GM12891 (cell line): Measurements from ENCODE around the gene PROB1.

Source experiments
- DNase-seq: peaks from one replicate; pipeline ENCODE4 v3.0.0; 2011; ENCODE audit warnings: low spot score; ENCODE audit not compliant: insufficient read length
- FAIRE-seq: peaks from 2 replicates; lab custom pipeline; 2011; peaks lifted over from hg19 to GRCh38; lab: Jason Lieb, UNC
- PAX5 ChIP-seq: IDR thresholded peaks from 2 replicates; pipeline ENCODE4 v1.6.1; 2011; ENCODE audit warnings: low read length, moderate library complexity, mild to moderate bottlenecking; ENCODE audit not compliant: insufficient read depth, severe bottlenecking
- POLR2A ChIP-seq: IDR thresholded peaks from 2 replicates; pipeline ENCODE4 v1.6.1; 2011; ENCODE audit warnings: low read depth, low read length, control low read depth
- POLR2AphosphoS5 ChIP-seq: IDR thresholded peaks from 2 replicates; pipeline ENCODE4 v1.6.1; 2011; ENCODE audit warnings: low read depth, low read length, control low read depth
- POU2F2 ChIP-seq: IDR thresholded peaks from 2 replicates; pipeline ENCODE4 v1.6.1; 2011; ENCODE audit warnings: low read depth, mild to moderate bottlenecking, control low read depth, low read length, moderate library complexity
- SPI1 ChIP-seq: IDR thresholded peaks from 2 replicates; pipeline ENCODE4 v1.6.1; 2011; ENCODE audit warnings: low read depth, low read length, control low read depth
- TAF1 ChIP-seq: IDR thresholded peaks from 2 replicates; pipeline ENCODE4 v1.6.1; 2011; ENCODE audit warnings: low read depth, low read length, control low read depth

The PROB1 gene

DNA sequence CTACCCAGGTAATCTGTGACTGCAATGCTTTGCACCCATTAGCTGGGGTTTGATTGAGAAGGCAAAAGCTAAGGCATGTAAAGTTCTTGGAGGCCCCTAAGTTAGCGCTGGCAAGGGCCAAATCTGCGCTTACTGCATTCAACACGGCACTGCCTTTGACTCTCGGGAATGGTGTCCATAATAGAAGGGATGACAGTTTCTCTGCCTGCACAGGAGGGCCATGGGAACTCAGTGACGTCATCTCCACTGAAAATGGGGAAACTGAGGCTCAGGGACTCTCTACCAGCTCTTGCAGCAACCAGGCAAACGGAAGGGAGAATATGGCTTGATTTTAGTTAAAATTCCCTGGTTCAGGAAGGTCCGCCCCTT is 8.5 kb upstream of the PROB1 start:
- FAIRE-seq (no peak), DNase-seq (no peak)
- TF ChIP-seq SPI1 = no peak
- TF ChIP-seq POLR2A = no peak
- no peak for TF ChIP-seq TAF1
- no peak for TF ChIP-seq PAX5
- no peak for TF ChIP-seq POLR2AphosphoS5
- no peak for TF ChIP-seq POU2F2

DNA sequence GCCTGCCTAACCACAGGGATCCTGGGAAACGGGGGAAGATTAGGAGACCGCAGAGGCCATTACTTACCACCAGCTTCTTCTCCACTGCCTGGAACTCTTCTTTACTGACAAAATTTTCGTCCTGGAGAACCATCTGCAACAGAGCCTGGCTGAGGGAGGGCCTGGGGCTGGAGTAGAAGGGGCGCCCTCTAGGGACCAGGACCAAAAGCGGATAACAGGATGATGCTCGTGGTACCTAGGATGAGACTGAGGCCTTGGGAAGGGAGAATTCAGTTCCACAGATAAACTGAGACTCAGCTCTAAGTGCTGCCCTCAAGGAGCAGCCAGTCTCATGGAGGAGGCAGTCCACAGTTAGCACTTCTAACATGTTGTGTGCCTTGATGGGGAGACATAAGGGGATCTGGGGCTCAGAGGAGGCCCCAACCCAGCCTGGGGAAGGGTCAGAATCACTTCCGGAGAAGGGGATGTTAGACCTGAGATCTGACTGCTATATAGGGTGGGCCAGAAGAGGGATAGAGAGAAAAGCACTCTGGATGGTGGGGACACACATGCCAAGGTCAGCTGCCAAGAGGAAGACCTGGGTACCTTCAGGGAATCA is 7.8 kb upstream of the PROB1 start:
- no peak for FAIRE-seq
- DNase-seq = no peak
- TF ChIP-seq POLR2AphosphoS5 (no peak), POU2F2 (no peak), POLR2A (no peak), PAX5 (no peak), TAF1 (no peak)

DNA sequence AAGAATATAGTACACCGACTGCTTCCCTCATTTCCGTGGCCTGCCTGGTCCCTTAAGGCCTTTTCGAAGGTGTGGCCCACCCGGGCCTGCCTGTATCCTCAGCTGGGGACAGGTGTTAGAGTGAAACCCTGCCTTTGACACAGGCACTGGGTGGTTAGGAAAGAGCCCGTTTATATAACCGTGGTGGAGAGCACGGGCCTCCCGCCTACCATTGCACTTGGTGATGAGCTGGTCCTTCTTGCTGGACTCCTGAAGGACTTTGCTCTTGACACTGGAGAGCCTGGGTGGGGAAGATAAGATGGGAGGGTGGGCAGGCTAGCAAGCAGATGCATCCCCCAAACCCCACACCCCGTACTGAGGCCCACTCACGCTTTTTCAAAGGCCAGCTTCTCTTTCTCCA is 6.6 kb upstream of the PROB1 start:
- FAIRE-seq = no peak

DNA sequence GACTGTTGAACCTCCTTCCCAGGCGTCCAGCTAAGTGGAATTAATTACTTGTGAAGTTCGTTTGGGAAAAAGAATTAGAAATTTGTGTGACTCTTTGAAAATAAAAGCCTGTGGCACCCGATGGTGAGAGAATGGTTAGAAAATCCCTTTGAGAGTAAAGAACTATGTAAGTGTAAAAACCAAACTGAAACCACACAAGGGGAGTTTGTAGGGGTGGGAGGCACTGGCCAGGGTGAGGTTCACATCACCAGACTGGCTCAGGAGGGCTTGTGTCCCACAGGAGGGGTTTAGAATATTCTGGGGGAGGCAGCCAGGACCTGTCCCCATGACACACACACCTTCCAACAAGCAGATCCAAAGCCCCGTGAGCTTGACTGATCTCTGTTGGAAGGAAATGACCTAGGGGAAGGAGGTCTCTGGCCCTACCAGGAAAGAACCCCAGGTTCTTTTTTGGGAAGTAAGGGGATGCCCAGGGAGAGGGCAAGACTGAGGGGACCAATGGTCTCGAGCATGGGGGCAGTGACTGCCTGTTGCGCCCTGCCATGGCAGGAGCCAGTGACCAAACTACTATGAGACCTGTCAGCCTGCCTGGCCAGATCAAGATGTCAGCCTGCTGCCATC is 4.7 kb upstream of the PROB1 start:
- FAIRE-seq (peak; percentile 74), DNase-seq (no peak)
- TF ChIP-seq SPI1 = no peak

More for the DNA sequence above, 6.6 kb upstream of the PROB1 start:
- TF ChIP-seq TAF1 (no peak), POU2F2 (no peak), PAX5 (no peak), SPI1 (no peak), POLR2A (no peak), POLR2AphosphoS5 (no peak)
- DNase-seq = no peak

DNA sequence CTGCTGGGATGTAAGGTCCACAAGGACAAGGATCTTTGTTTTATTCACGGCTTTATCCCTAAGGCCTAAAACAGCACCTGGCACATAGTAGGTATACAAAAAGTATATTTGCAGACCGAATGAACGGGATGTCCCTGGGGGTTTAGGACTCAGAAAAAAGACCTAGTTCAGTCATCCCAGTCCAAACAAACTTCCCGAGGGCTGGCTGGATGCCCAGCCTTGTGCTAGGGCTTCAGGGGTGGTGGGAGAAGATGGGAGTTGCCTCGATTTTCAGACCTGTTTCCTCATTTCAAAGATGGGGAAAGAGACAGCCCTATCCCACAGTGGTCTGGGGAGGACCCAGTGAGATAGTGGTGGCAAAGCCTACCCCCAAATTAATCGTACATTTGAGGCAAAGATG is 3.0 kb upstream of the PROB1 start:
- DNase-seq = no peak
- TF ChIP-seq POU2F2 (no peak), PAX5 (no peak), POLR2AphosphoS5 (no peak), SPI1 (no peak), POLR2A (no peak), TAF1 (no peak)
- FAIRE-seq = peak; percentile 31

DNA sequence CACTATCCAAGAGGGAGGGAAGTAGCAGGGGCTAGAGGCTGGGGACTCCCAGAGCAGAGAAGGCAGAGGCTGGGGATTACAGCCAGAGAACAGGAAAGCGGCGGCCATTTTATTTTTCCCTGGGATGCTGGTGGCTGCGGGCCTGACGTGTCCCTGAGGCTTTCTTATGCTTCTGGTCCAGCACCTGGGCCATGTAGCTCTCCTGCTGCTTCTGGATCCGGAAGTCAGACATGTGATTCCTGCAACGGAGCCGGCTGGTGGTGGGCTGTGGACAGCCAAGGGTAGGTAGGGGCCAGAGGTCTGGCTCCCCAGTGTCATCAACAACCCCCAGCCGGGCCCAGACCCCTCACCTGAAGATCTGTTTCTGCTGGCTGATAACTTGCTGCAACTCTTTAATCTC is 1.8 kb upstream of the PROB1 start:
- no peak for FAIRE-seq
- TF ChIP-seq POLR2AphosphoS5 = no peak
- TF ChIP-seq TAF1 = no peak
- no peak for TF ChIP-seq PAX5
- no peak for TF ChIP-seq SPI1
- TF ChIP-seq POU2F2 = no peak
- no peak for TF ChIP-seq POLR2A
- DNase-seq = no peak

DNA sequence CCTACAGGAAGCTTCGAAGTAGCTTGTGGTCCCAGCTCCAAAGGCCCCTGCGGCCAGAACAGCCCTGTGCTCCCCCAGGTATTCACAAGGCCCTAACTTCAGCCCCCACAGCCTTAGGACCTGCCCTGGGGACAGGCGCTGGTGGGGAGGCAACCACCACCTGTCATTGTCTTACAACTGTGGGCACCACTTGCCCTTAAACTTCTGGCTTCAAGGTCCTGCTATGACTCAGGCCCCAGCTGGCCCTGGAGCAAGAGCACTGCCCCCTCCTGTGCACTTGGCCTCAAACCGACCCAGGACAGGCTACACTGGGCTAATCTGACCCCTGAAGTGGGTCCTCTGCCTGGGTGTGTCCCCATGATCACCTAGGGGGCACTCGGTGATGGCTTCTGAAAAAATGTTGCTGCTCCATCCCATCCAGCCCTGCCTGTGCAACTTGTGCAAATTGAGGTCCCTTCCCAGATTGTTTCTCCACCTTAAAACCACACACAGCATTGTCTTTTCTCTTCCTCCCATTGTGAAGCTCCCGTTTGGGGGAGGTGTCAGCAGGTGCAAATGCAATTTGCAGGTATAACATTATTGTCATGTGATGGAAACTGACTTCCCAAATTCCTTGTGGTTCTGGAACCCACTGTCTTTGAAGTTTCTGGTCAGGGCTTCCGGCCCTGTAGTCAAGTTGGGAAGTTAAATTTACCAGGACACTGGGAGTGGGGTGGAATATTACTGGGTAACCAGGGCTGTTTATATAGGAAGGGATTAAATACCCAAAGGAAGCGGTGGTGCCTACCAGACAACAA is 1.1 kb upstream of the PROB1 start:
- TF ChIP-seq POLR2A (no peak), SPI1 (no peak), TAF1 (no peak), POLR2AphosphoS5 (no peak), PAX5 (no peak), POU2F2 (no peak)
- FAIRE-seq = no peak
- no peak for DNase-seq

DNA sequence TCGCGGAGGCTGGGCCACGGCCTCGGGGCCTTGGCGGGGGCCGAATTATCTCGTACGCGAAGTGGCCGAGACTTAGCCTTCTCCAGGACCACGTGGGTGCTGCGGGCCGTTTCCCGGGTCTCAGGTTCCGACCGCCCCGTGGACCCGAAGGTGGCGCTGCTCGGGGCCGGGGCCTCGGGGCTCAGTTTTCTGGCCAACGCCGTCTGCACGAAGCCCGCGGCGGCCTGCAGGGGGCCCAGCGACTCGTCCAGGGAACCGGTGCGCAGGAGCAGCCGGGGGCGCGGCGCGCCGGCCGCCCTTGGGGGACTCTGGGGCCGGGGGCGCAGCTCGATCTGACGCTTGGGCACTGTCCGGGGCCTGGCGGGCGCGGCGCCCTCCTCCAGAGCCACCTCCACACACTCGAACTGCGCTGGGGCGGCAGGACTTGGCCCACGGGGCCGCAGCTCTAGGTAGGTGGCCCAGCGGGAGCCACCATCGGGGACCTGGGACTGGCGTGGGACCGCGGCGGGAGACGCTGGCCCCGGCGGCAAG is 716 bp downstream of the PROB1 start:
- no peak for FAIRE-seq
- DNase-seq = no peak
- no peak for TF ChIP-seq POLR2AphosphoS5
- TF ChIP-seq TAF1 = no peak
- no peak for TF ChIP-seq POU2F2
- no peak for TF ChIP-seq SPI1

DNA sequence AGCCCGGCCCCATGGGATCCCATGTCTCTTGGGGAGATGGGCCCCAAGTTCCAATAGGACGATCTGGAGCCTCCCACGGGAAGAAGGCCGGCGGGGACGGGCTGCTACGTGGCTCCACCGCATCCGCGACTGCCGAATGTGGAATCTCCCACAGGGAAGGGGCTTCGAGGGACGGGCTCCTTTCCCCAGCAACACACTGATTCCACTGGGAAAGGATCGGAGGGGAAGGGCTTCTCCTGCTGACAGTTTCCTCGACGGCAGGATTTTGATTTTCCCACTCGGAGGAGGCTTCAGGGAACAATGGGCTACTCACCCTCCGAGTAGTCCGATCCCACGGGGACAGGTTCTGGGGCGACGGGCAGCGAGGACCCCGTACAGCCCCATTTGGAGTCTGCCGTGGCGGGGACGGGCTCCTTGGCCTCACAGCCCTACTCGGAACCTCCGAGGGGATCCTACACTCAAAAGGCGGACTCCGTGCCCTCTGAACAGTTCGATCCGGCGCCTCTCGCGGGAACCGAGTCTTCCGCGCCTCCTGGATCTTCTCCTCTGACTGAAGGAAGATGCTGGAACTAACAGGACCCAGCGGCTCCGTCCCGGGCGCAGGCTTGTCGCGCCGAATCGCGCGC is 1.3 kb downstream of the PROB1 start:
- no peak for DNase-seq
- TF ChIP-seq PAX5 = no peak
- 0 out of 2 replicates have a peak, but pooled peaks have one; percentile 20 for TF ChIP-seq TAF1
- TF ChIP-seq POU2F2 = 0 out of 2 replicates have a peak, but pooled peaks have one; percentile 9
- TF ChIP-seq POLR2AphosphoS5 = no peak
- 0 out of 2 replicates have a peak, but pooled peaks have one; percentile 23 for TF ChIP-seq POLR2A
- no peak for TF ChIP-seq SPI1
- no peak for FAIRE-seq
